Measurements from ENCODE around the gene POU4F1.

GRCh38 chr13:78596736-78597601 lies 6.4 kb downstream of the POU4F1 start:
- TF ChIP-seq POLR2AphosphoS5 (IDR thresholded peaks at IDR 0.05; ENCODE audit: low read depth, low read length), result no peak
- TF ChIP-seq REST (IDR thresholded peaks at IDR 0.05; ENCODE audit: insufficient read depth in 1 of 2, low read depth in 2 of 2, low read length in 2 of 2), result no peak
- no peak for TF ChIP-seq TAF1 (IDR thresholded peaks at IDR 0.05; ENCODE audit: borderline replicate concordance, insufficient read depth, low read length)
